ENCODE results near the gene LAMP1.
A peak's percentile ranks its signal among the peaks of the same experiment; 100 is the strongest.
"Not testable (repeated sequence)": the region's sequence is repeated elsewhere in the genome, so short reads cannot be mapped to it uniquely, and the experiment has no call there.

The LAMP1 gene

GRCh38 chr13:113296823-113297369, at the start of gene LAMP1:
Gene LAMP1, plus strand, starts transcription at chr13:113297239. Its CDS starts 196 bp downstream, at chr13:113297435.
- peak; percentile 100 for DNase-seq

- DNase-seq: no peak
Observed at GRCh38 chr13:113252516-113253095, 44.4 kb upstream of the LAMP1 start.

- DNase-seq: not testable (repeated sequence)
Observed at GRCh38 chr13:113257908-113258307, 39.1 kb upstream of the LAMP1 start.

GRCh38 chr13:113258321-113259054, 38.6 kb upstream of the LAMP1 start:
- no peak for DNase-seq

GRCh38 chr13:113260996-113261395, 36.0 kb upstream of the LAMP1 start:
- no peak for DNase-seq

- DNase-seq: not testable (repeated sequence)
Observed at GRCh38 chr13:113263016-113263415, 34.0 kb upstream of the LAMP1 start.

- no peak for DNase-seq
Observed at GRCh38 chr13:113267642-113268405, 29.2 kb upstream of the LAMP1 start.

- DNase-seq: no peak
Observed at GRCh38 chr13:113272031-113272430, 25.0 kb upstream of the LAMP1 start.

- DNase-seq: no peak
Observed at GRCh38 chr13:113272701-113273181, 24.3 kb upstream of the LAMP1 start.

GRCh38 chr13:113273321-113273720, 23.7 kb upstream of the LAMP1 start:
- DNase-seq: no peak

GRCh38 chr13:113273851-113274590, 23.0 kb upstream of the LAMP1 start:
- DNase-seq: no peak

- no peak for DNase-seq
Observed at GRCh38 chr13:113274721-113275120, 22.3 kb upstream of the LAMP1 start.

- DNase-seq: peak; percentile 59
Observed at GRCh38 chr13:113275387-113275786, 21.7 kb upstream of the LAMP1 start.

GRCh38 chr13:113280126-113280525, 16.9 kb upstream of the LAMP1 start:
- no peak for DNase-seq

- no peak for DNase-seq
Observed at GRCh38 chr13:113283904-113284303, 13.1 kb upstream of the LAMP1 start.

- DNase-seq: no peak
Observed at GRCh38 chr13:113288880-113289279, 8.2 kb upstream of the LAMP1 start.

- DNase-seq: no peak
Observed at GRCh38 chr13:113291129-113291528, 5.9 kb upstream of the LAMP1 start.

GRCh38 chr13:113292021-113292862, 4.8 kb upstream of the LAMP1 start:
- DNase-seq: no peak

GRCh38 chr13:113293686-113294085, 3.4 kb upstream of the LAMP1 start:
- DNase-seq: no peak

GRCh38 chr13:113295776-113296175, 1.3 kb upstream of the LAMP1 start:
- no peak for DNase-seq

- DNase-seq: no peak
Observed at GRCh38 chr13:113297370-113298042, 467 bp downstream of the LAMP1 start.

Data from NCI-H774 (cell line).